H1 (cell line): Measurements from ENCODE around the gene E2F1. TPM values are rescaled to one million over a fixed set of nuclear protein-coding genes. Genes with fewer than 3 reads are reported as not detected.
A peak's percentile ranks its signal among the peaks of the same experiment; 100 is the strongest.

Source experiments
- CTCF ChIA-PET: fragments of 300-600 bp; sonication (Branson Sonifier 250); formaldehyde crosslinking; loops from one replicate; lab custom pipeline; 2021; ENCODE audit not compliant: partially characterized antibody; lab: Charles Lee
- POLR2A ChIA-PET: fragments of 300-600 bp; sonication (Branson Sonifier 250); formaldehyde crosslinking; loops from one replicate; lab custom pipeline; 2021; ENCODE audit warnings: inconsistent platforms; ENCODE audit not compliant: partially characterized antibody; lab: Charles Lee
- DNase-seq, 2 experiments: peaks; one replicate each; pipeline versions ENCODE4 v3.0.0 to v3.0.0-alpha.2; 2010 to 2022; ENCODE audit warnings: low spot score in 2 of 2, low read depth in 1 of 2, mixed read lengths in 1 of 2
- FAIRE-seq: peaks from 2 replicates; lab custom pipeline; 2011; peaks lifted over from hg19 to GRCh38; lab: Jason Lieb, UNC
- H2AFZ ChIP-seq: 2 replicates; pipeline ENCODE4 v1.8.1; 2012; ENCODE audit warnings: low read length, inconsistent platforms
- H2AK5ac ChIP-seq: 2 replicates; pipeline ENCODE4 v1.6.1; 2013; ENCODE audit warnings: low read depth, low read length
- H2BK120ac ChIP-seq: replicated peaks from 2 replicates; pipeline ENCODE3; 2013; ENCODE audit warnings: low read depth, low read length, inconsistent platforms
- H2BK12ac ChIP-seq: 2 replicates; pipeline ENCODE4 v1.6.1; 2013; ENCODE audit warnings: low read depth, low read length
- H2BK15ac ChIP-seq: 2 replicates; pipeline ENCODE4 v1.6.1; 2013; ENCODE audit warnings: low read length
- H2BK20ac ChIP-seq: 2 replicates; pipeline ENCODE4 v1.6.1; 2013; ENCODE audit warnings: low read length
- H2BK5ac ChIP-seq: 2 replicates; pipeline ENCODE4 v1.6.1; 2013; ENCODE audit warnings: low read depth, low read length
- H3K14ac ChIP-seq: 2 replicates; pipeline ENCODE4 v1.6.1; 2013; ENCODE audit warnings: inconsistent platforms; ENCODE audit not compliant: insufficient read length
- H3K18ac ChIP-seq: 2 replicates; pipeline ENCODE4 v1.6.1; 2013; ENCODE audit warnings: low read length; ENCODE audit errors: extremely low read depth
- H3K23ac ChIP-seq: 2 replicates; pipeline ENCODE4 v1.6.1; 2013; ENCODE audit warnings: inconsistent platforms; ENCODE audit not compliant: insufficient read length
- H3K23me2 ChIP-seq: 2 replicates; pipeline ENCODE4 v1.6.1; 2013; ENCODE audit warnings: low read depth, low read length
- H3K27ac ChIP-seq: 2 replicates; pipeline ENCODE4 v1.6.1; 2011; ENCODE audit warnings: low read depth, low read length, inconsistent platforms
- H3K27me3 ChIP-seq, 4 experiments: replicated peaks in 1 of 4; 1 replicate in 1 of 4; 2 replicates in 3 of 4; pipeline versions ENCODE4 v1.6.1 to v1.8.1; 2011 to 2013; ENCODE audit warnings: low read length in 3 of 4, mild to moderate bottlenecking in 3 of 4, inconsistent platforms in 2 of 4, mixed read lengths in 2 of 4, moderate library complexity in 1 of 4; ENCODE audit not compliant: control insufficient read depth in 3 of 4, insufficient read depth in 3 of 4; ENCODE audit errors: extremely low read depth in 1 of 4
- H3K36me3 ChIP-seq, 4 experiments: 2 replicates each; pipeline versions ENCODE4 v1.6.1 to v1.8.1; 2011 to 2013; ENCODE audit warnings: mild to moderate bottlenecking in 4 of 4, low read length in 3 of 4, moderate library complexity in 2 of 4, control low read depth in 1 of 4, inconsistent platforms in 1 of 4; ENCODE audit not compliant: insufficient read depth in 4 of 4, control insufficient read depth in 2 of 4
- H3K4ac ChIP-seq: replicated peaks from 2 replicates; pipeline ENCODE3; 2013; ENCODE audit warnings: low read length, low read depth, mixed read lengths, inconsistent platforms; ENCODE audit not compliant: insufficient read length
- H3K4me1 ChIP-seq, 4 experiments: replicated peaks in 1 of 4; 1 replicate in 1 of 4; 2 replicates in 3 of 4; pipeline versions ENCODE4 v1.6.1 to v1.8.1; 2011 to 2013; ENCODE audit warnings: low read length in 3 of 4, inconsistent platforms in 2 of 4, mixed read lengths in 1 of 4; ENCODE audit not compliant: insufficient read depth in 4 of 4, control insufficient read depth in 3 of 4
- H3K4me2 ChIP-seq, 2 experiments: 2 replicates each; pipeline versions ENCODE4 v1.6.1 to v1.8.1; 2011 to 2013; ENCODE audit warnings: low read depth in 2 of 2, low read length in 2 of 2, control low read depth in 1 of 2, inconsistent platforms in 1 of 2, mild to moderate bottlenecking in 1 of 2; ENCODE audit not compliant: insufficient read depth in 1 of 2
- H3K4me3 ChIP-seq, 4 experiments: fragments of 200-600, 300-600 bp in 1 of 4; sonication (generic), shearing (Covaris generic), sonication (Bioruptor Twin) in 1 of 4; 2 replicates each; pipeline versions ENCODE4 v1.5.1 to v1.8.1; 2011 to 2016; ENCODE audit warnings: low read length in 4 of 4, low read depth in 3 of 4, control low read depth in 2 of 4, inconsistent platforms in 2 of 4, mild to moderate bottlenecking in 2 of 4, mixed read lengths in 1 of 4, moderate library complexity in 1 of 4; ENCODE audit not compliant: insufficient read depth in 2 of 4; ENCODE audit errors: extremely low read depth in 1 of 4
- H3K56ac ChIP-seq: replicated peaks from 2 replicates; pipeline ENCODE3; 2013; ENCODE audit warnings: low read depth, mild to moderate bottlenecking, mixed read lengths, low read length, inconsistent platforms; ENCODE audit not compliant: insufficient read length
- H3K79me1 ChIP-seq: 2 replicates; pipeline ENCODE4 v1.6.1; 2013; ENCODE audit warnings: low read depth, low read length, control low read depth
- H3K79me2 ChIP-seq, 2 experiments: 2 replicates each; pipeline versions ENCODE4 v1.6.1 to v1.8.1; 2012 to 2013; ENCODE audit warnings: low read length in 2 of 2, mild to moderate bottlenecking in 2 of 2, inconsistent platforms in 1 of 2; ENCODE audit not compliant: insufficient read depth in 2 of 2, control insufficient read depth in 1 of 2
- H3K9ac ChIP-seq, 4 experiments: replicated peaks in 1 of 4; 1 replicate in 1 of 4; 2 replicates in 3 of 4; pipeline versions ENCODE4 v1.6.1 to v1.8.1; 2011 to 2013; ENCODE audit warnings: low read depth in 3 of 4, low read length in 3 of 4, control low read depth in 2 of 4, mild to moderate bottlenecking in 2 of 4, moderate library complexity in 2 of 4, inconsistent platforms in 1 of 4; ENCODE audit errors: extremely low read depth in 1 of 4
- H3K9me3 ChIP-seq, 2 experiments: 2 replicates each; pipeline versions ENCODE4 v1.6.1 to v1.8.1; 2012 to 2013; ENCODE audit warnings: mild to moderate bottlenecking in 2 of 2, moderate library complexity in 2 of 2, control low read depth in 1 of 2, inconsistent platforms in 1 of 2, low read depth in 1 of 2, low read length in 1 of 2, mixed read lengths in 1 of 2; ENCODE audit not compliant: insufficient read depth in 2 of 2
- H4K20me1 ChIP-seq, 2 experiments: replicated peaks in 1 of 2; 2 replicates each; pipeline versions ENCODE3 to v1.8.1; 2011 to 2013; ENCODE audit warnings: inconsistent platforms in 2 of 2, low read length in 2 of 2, mild to moderate bottlenecking in 1 of 2; ENCODE audit not compliant: insufficient read depth in 2 of 2, control insufficient read depth in 1 of 2
- H4K5ac ChIP-seq: 2 replicates; pipeline ENCODE4 v1.6.1; 2013; ENCODE audit warnings: low read length, low read depth, mixed read lengths, inconsistent platforms; ENCODE audit not compliant: insufficient read length
- H4K8ac ChIP-seq: 2 replicates; pipeline ENCODE4 v1.8.0; 2013; ENCODE audit warnings: mild to moderate bottlenecking, moderate library complexity, low read length, inconsistent platforms; ENCODE audit not compliant: insufficient read depth; ENCODE audit errors: extremely low read depth
- H4K91ac ChIP-seq: replicated peaks from 2 replicates; pipeline ENCODE3; 2013; ENCODE audit warnings: low read length, mixed read lengths, inconsistent platforms; ENCODE audit not compliant: insufficient read length
- EGR1 ChIP-seq: IDR thresholded peaks from 2 replicates; pipeline ENCODE4 v1.6.1; 2011; ENCODE audit warnings: low read depth, low read length, borderline replicate concordance
- GTF2F1 ChIP-seq: IDR thresholded peaks from 2 replicates; pipeline ENCODE4 v1.6.1; 2012; ENCODE audit warnings: low read depth, low read length, improper control_type of control experiment, borderline replicate concordance
- MAFK ChIP-seq: IDR thresholded peaks from 2 replicates; pipeline ENCODE4 v1.6.1; 2012; ENCODE audit warnings: low read depth, mild to moderate bottlenecking, improper control_type of control experiment, low read length
- PHF8 ChIP-seq: fragments of 200-600 bp; sonication (generic); conservative IDR thresholded peaks from 2 replicates; pipeline ENCODE4 v1.7.1; 2012; ENCODE audit warnings: low read depth, mild to moderate bottlenecking, inconsistent platforms, low read length, moderate library complexity
- POLR2A ChIP-seq, 2 experiments: IDR thresholded peaks; 1 replicate in 1 of 2; 2 replicates in 1 of 2; pipeline ENCODE4 v1.6.1; 2011; ENCODE audit warnings: low read depth in 2 of 2, low read length in 2 of 2, mild to moderate bottlenecking in 2 of 2; ENCODE audit errors: control extremely low read depth in 1 of 2
- POLR2AphosphoS5 ChIP-seq: IDR thresholded peaks from 2 replicates; pipeline ENCODE4 v1.6.1; 2011; ENCODE audit warnings: low read depth, low read length
- RBBP5 ChIP-seq: IDR thresholded peaks from 2 replicates; pipeline ENCODE4 v1.7.1; 2012; ENCODE audit warnings: low read depth, mild to moderate bottlenecking, inconsistent platforms, low read length, moderate library complexity, borderline replicate concordance
- SIX5 ChIP-seq: IDR thresholded peaks from 2 replicates; pipeline ENCODE4 v1.6.1; 2011; ENCODE audit warnings: mild to moderate bottlenecking, low read depth, low read length
- SP1 ChIP-seq: IDR thresholded peaks from 2 replicates; pipeline ENCODE4 v1.6.1; 2011; ENCODE audit warnings: low read depth, low read length
- SP2 ChIP-seq: IDR thresholded peaks from 2 replicates; pipeline ENCODE4 v1.6.1; 2012; ENCODE audit warnings: mild to moderate bottlenecking, low read length, inconsistent platforms
- TAF7 ChIP-seq: optimal IDR thresholded peaks from 2 replicates; pipeline ENCODE3; 2011; ENCODE audit warnings: low read depth, mild to moderate bottlenecking, inconsistent platforms, low read length, moderate library complexity, borderline replicate concordance
- WGBS, 2 experiments: shearing (Covaris generic) in 1 of 2; methylation state at CpG; one replicate each; pipeline versions ENCODE4 v1.1.6 to v1.1.7; 2013 to 2015; ENCODE audit warnings: low lambda C conversion rate in 2 of 2, mixed read lengths in 2 of 2, inconsistent platforms in 1 of 2, low coverage in 1 of 2, missing lambda C conversion rate in 1 of 2; ENCODE audit not compliant: insufficient replicate concordance in 2 of 2, insufficient coverage in 1 of 2, insufficient read length in 1 of 2; ENCODE audit errors: extremely low coverage in 1 of 2, missing lambda C conversion rate in 1 of 2; 5-methylcytosine and 5-hydroxymethylcytosine counted together
- polyA plus RNA-seq, 7 experiments: library from polyadenylated mRNA; depleted of rRNA in 3 of 7; stranded (reverse) in 5 of 7; unstranded in 2 of 7; fragments of >200 nt in 5 of 7; fragments of 200-250 nt in 2 of 7; gene quantifications; 1 replicate in 5 of 7; 2 replicates in 1 of 7; 4 replicates in 1 of 7; pipeline versions ENCODE4 v1.2.1 to v1.2.3, GENCODE V29; 2011 to 2013; ENCODE audit warnings: missing spikeins in 2 of 7, mixed read lengths in 2 of 7
- total RNA-seq: library from RNA; stranded (reverse); fragmentation: NEBNext Ultra II Directional; extraction: Animal tissue kit (Norgen Biotek cat#: 25700); gene quantifications from 2 replicates; pipeline ENCODE4 v1.2.1, GENCODE V29; 2021

E2F1 gene
- total and polyA plus RNA-seq, 2 of the 8 experiments (the other 6 are each of a cell fraction or from before 2014, with no cell fraction given), result 33.4 to 35.8 TPM

GRCh38 chr20:33674294-33675135 lies 11.7 kb downstream of the E2F1 start, which contains the start of gene NECAB3:
TSS of gene NECAB3 (minus strand) at chr20:33674428. CDS start at chr20:33674352, 76 bp downstream.
- peaks cover 15 to 26% (median 25%) of the 10 kb centered on the region in 4 experiments; a peak in 6 of 8 replicates for H3K36me3 ChIP-seq
- no peak within 1 kb of the TSS for H3K23ac ChIP-seq
- peak within 1 kb of the TSS; percentile 71; the same call in 1 of the 2 replicates for H2AK5ac ChIP-seq
- CTCF ChIA-PET, result interaction anchor here (1.2 to 1.4 kb wide), 4 partner anchors 10 to 75 kb away, joined by 3 to 4 read pairs (median 4); no protein-coding TSS in a partner anchor
- peak within 1 kb of the TSS; percentile 34 to 75 (median 65) for H3K9ac ChIP-seq
- POLR2A ChIA-PET, result interaction anchor here (0.6 to 17.9 kb wide), 9 partner anchors 5 to 446 kb away, joined by 3 to 245 read pairs (median 6); partner anchors contain the start of genes ACTL10, C20orf144, E2F1 and NECAB3
- H2BK120ac ChIP-seq, result no peak within 1 kb of the TSS
- peak within 1 kb of the TSS; percentile 89 for H4K91ac ChIP-seq
- H3K27ac ChIP-seq, result no peak within 1 kb of the TSS; the same call in 1 of the 2 replicates
- H4K20me1 ChIP-seq, result peaks cover 3 to 30% of the 10 kb centered on the region in 2 experiments
- 0 out of 2 replicates have a peak within 1 kb of the TSS, but pooled peaks have one; percentile 18 for H2BK5ac ChIP-seq
- peak within 1 kb of the TSS; percentile 87 for H3K4ac ChIP-seq
- peak within 1 kb of the TSS; percentile 32; the same call in 1 of the 2 replicates for H3K18ac ChIP-seq
- no peaks in the 10 kb centered on the region; the same call in 1 of the 2 replicates for H3K79me1 ChIP-seq
- H3K56ac ChIP-seq, result peak within 1 kb of the TSS; percentile 72
- WGBS, 2 experiments, result 3% methylated on average over 31 of the region's 73 CpGs; no CpG with 5 or more reads in 1 of the 2 experiments
- peak within 1 kb of the TSS; percentile 85 to 97 for H3K4me2 ChIP-seq
- H2BK20ac ChIP-seq, result no peak within 1 kb of the TSS
- peak within 1 kb of the TSS; percentile 32 for H4K5ac ChIP-seq
- H3K27me3 ChIP-seq, result no peaks in the 10 kb centered on the region
- H3K4me1 ChIP-seq, result peaks cover 0 to 22% (median 11%) of the 10 kb centered on the region in 4 experiments; a peak in 4 of 7 replicates
- H3K4me3 ChIP-seq, result peak within 1 kb of the TSS; percentile 52 to 77 (median 70)
- H2BK12ac ChIP-seq, result peak within 1 kb of the TSS; percentile 55; the same call in 1 of the 2 replicates
- H2AFZ ChIP-seq, result 0 out of 2 replicates have a peak within 1 kb of the TSS, but pooled peaks have one; percentile 12
- DNase-seq (peak in 1 of 2 experiments; percentile 87), FAIRE-seq (no peak)
- H3K9me3 ChIP-seq, result no peaks in the 10 kb centered on the region
- peak within 1 kb of the TSS; percentile 46; the same call in 1 of the 2 replicates for H2BK15ac ChIP-seq
- peaks cover 13% of the 10 kb centered on the region for H3K23me2 ChIP-seq
- no peak within 1 kb of the TSS for H3K14ac ChIP-seq
- H3K79me2 ChIP-seq, result no peaks in the 10 kb centered on the region
- peak within 1 kb of the TSS; percentile 92 for H4K8ac ChIP-seq
- TF ChIP-seq SIX5 (no peak), PHF8 (0 out of 2 replicates have a peak, but pooled peaks have one; percentile 19), POLR2A (IDR thresholded peaks at IDR 0.05; ENCODE audit: control extremely low read depth in 1 of 2, low read depth in 2 of 2, low read length in 2 of 2) (peak; percentile 4 to 31), SP1 (no peak), POLR2AphosphoS5 (0 out of 2 replicates have a peak, but pooled peaks have one; percentile 44), RBBP5 (peak; percentile 46), TAF7 (no peak), SP2 (no peak), MAFK (no peak), EGR1 (peak; percentile 61; the same call in 1 of the 2 replicates), GTF2F1 (no peak)
